Progenitor cell of endocrine pancreas (in vitro differentiated cells): Measurements from ENCODE around the gene PDS5B. TPM values are rescaled to one million over a fixed set of nuclear protein-coding genes. Genes with fewer than 3 reads are reported as not detected.

Experiments used
- DNase-seq: peaks from one replicate; pipeline ENCODE4 v3.0.0; 2021; ENCODE audit warnings: low spot score; ENCODE audit not compliant: unreplicated experiment
- H3K27ac Mint-ChIP-seq: 2 replicates; pipeline ENCODE4 v1.8.0; 2021; ENCODE audit warnings: mild to moderate bottlenecking, moderate library complexity, mixed read lengths
- H3K27me3 Mint-ChIP-seq: 2 replicates; pipeline ENCODE4 v1.8.0; 2021; ENCODE audit warnings: mixed read lengths
- H3K36me3 Mint-ChIP-seq: 2 replicates; pipeline ENCODE4 v1.8.0; 2022; ENCODE audit warnings: mixed read lengths; ENCODE audit not compliant: insufficient read depth
- H3K4me1 Mint-ChIP-seq: 2 replicates; pipeline ENCODE4 v1.8.0; 2021; ENCODE audit warnings: low read depth, mixed read lengths
- H3K4me3 Mint-ChIP-seq: 2 replicates; pipeline ENCODE4 v1.8.0; 2021; ENCODE audit warnings: low read depth, mild to moderate bottlenecking, moderate library complexity, mixed read lengths
- H3K9me3 Mint-ChIP-seq: 2 replicates; pipeline ENCODE4 v1.8.0; 2021; ENCODE audit warnings: low read depth, mixed read lengths
- CTCF ChIP-seq: fragments of 200-600 bp; sonication (generic); IDR thresholded peaks from one replicate; pipeline ENCODE4 v1.5.0; 2021; ENCODE audit warnings: antibody characterized with exemption, mild to moderate bottlenecking; ENCODE audit not compliant: unreplicated experiment
- total RNA-seq: library from RNA; stranded (reverse); gene quantifications from 2 replicates; pipeline ENCODE4 v1.2.1, GENCODE V29; 2021

PDS5B gene
- total RNA-seq, 1 donor from 2014 or later, result 64.4 TPM

GRCh38 chr13:32791545-32792172 lies 205.4 kb downstream of the PDS5B start:
- H3K9me3 Mint-ChIP-seq, result no peaks in the 10 kb centered on the region

GRCh38 chr13:32796754-32797153 lies 210.5 kb downstream of the PDS5B start:
- Mint-ChIP-seq H3K36me3 (peaks cover 1% of the 10 kb centered on the region), H3K9me3 (no peaks in the 10 kb centered on the region), H3K27ac (no peak overlapping the region), H3K4me1 (no peaks in the 10 kb centered on the region), H3K4me3 (no peak overlapping the region), H3K27me3 (no peaks in the 10 kb centered on the region)
- DNase-seq, result no peak
- no peak for TF ChIP-seq CTCF

More at GRCh38 chr13:32791545-32792172, 205.4 kb downstream of the PDS5B start:
- no peak for TF ChIP-seq CTCF
- no peaks in the 10 kb centered on the region for H3K27me3 Mint-ChIP-seq
- H3K4me3 Mint-ChIP-seq, result no peak overlapping the region
- H3K4me1 Mint-ChIP-seq, result no peaks in the 10 kb centered on the region
- no peak overlapping the region for H3K27ac Mint-ChIP-seq
- H3K36me3 Mint-ChIP-seq, result peaks cover 1% of the 10 kb centered on the region
- no peak for DNase-seq

GRCh38 chr13:32802159-32802558 lies 215.9 kb downstream of the PDS5B start:
- no peak overlapping the region for H3K27ac Mint-ChIP-seq
- no peaks in the 10 kb centered on the region for H3K9me3 Mint-ChIP-seq
- no peak for TF ChIP-seq CTCF
- DNase-seq, result no peak
- H3K4me3 Mint-ChIP-seq, result no peak overlapping the region
- no peaks in the 10 kb centered on the region for H3K36me3 Mint-ChIP-seq
- H3K27me3 Mint-ChIP-seq, result no peaks in the 10 kb centered on the region
- H3K4me1 Mint-ChIP-seq, result no peaks in the 10 kb centered on the region

- Mint-ChIP-seq H3K9me3 (no peaks in the 10 kb centered on the region), H3K36me3 (no peaks in the 10 kb centered on the region), H3K27me3 (no peaks in the 10 kb centered on the region), H3K4me1 (no peaks in the 10 kb centered on the region), H3K27ac (no peak overlapping the region), H3K4me3 (no peak overlapping the region)
- no peak for DNase-seq
- no peak for TF ChIP-seq CTCF
Observed at GRCh38 chr13:32804673-32805230, 218.5 kb downstream of the PDS5B start.

- Mint-ChIP-seq H3K9me3 (peaks cover 3% of the 10 kb centered on the region), H3K27ac (no peak overlapping the region), H3K4me3 (no peak overlapping the region), H3K27me3 (no peaks in the 10 kb centered on the region), H3K4me1 (peaks cover 5% of the 10 kb centered on the region), H3K36me3 (no peaks in the 10 kb centered on the region)
- TF ChIP-seq CTCF, result no peak
- no peak for DNase-seq
Observed at GRCh38 chr13:32811297-32811800, 225.1 kb downstream of the PDS5B start.
